SK-N-SH (cell line): ENCODE measurements around the gene SCYL1. TPM values are rescaled to one million over a fixed set of nuclear protein-coding genes. Genes with fewer than 3 reads are reported as not detected.

Source experiments
- CTCF ChIA-PET: fragments of 300-600, 350-600 bp; formaldehyde crosslinking; extraction: SDS; loops from one replicate; lab custom pipeline; 2021; lab: Yijun Ruan, JAX
- POLR2A ChIA-PET: fragments of 350-600 bp; sonication (Branson Sonifier 250); formaldehyde crosslinking; extraction: SDS; loops from one replicate; lab custom pipeline; 2020; ENCODE audit warnings: antibody characterized with exemption, inconsistent platforms; lab: Yijun Ruan, JAX
- DNase-seq: peaks from one replicate; pipeline ENCODE4 v3.0.0; 2012
- H2AFZ ChIP-seq: fragments of 200-600 bp; sonication (generic); 2 replicates; pipeline ENCODE4 v1.8.1; 2016; ENCODE audit warnings: antibody characterized with exemption, mild to moderate bottlenecking, low read depth
- H3F3A ChIP-seq: fragments of 200-600 bp; sonication (generic); replicated peaks from 2 replicates; pipeline ENCODE3; 2016; ENCODE audit warnings: antibody characterized with exemption, mild to moderate bottlenecking; ENCODE audit not compliant: insufficient read depth
- H3K27ac ChIP-seq, 2 experiments: fragments of 200-500 bp in 1 of 2; fragments of 200-600 bp in 1 of 2; sonication (Bioruptor generic) in 1 of 2; sonication (generic), shearing (Covaris generic) in 1 of 2; 2 replicates each; pipeline versions ENCODE4 v1.5.1 to v1.6.1; 2014 to 2016; ENCODE audit warnings: low read depth in 2 of 2, inconsistent platforms in 1 of 2, low read length in 1 of 2, mild to moderate bottlenecking in 1 of 2, mixed read lengths in 1 of 2
- H3K27me3 ChIP-seq: fragments of 200-600 bp; sonication (generic), shearing (Covaris generic); 2 replicates; pipeline ENCODE4 v1.6.1; 2016; ENCODE audit warnings: mixed run types; ENCODE audit not compliant: insufficient read depth
- H3K36me3 ChIP-seq, 2 experiments: fragments of 200-500 bp in 1 of 2; fragments of 200-600 bp in 1 of 2; sonication (Bioruptor generic) in 1 of 2; sonication (generic) in 1 of 2; replicated peaks in 1 of 2; 2 replicates each; pipeline versions ENCODE3 to v1.5.1; 2014 to 2016; ENCODE audit warnings: low read length in 1 of 2, mild to moderate bottlenecking in 1 of 2; ENCODE audit not compliant: insufficient read depth in 2 of 2, control insufficient read depth in 1 of 2
- H3K4me1 ChIP-seq, 2 experiments: fragments of 200-500 bp in 1 of 2; fragments of 200-600 bp in 1 of 2; sonication (Bioruptor generic) in 1 of 2; sonication (generic), shearing (Covaris generic) in 1 of 2; 2 replicates each; pipeline versions ENCODE4 v1.5.1 to v1.6.1; 2014 to 2016; ENCODE audit warnings: low read depth in 1 of 2, low read length in 1 of 2, mixed run types in 1 of 2; ENCODE audit not compliant: insufficient read depth in 2 of 2, control insufficient read depth in 1 of 2
- H3K4me2 ChIP-seq: fragments of 200-600 bp; sonication (generic), shearing (Covaris generic); 2 replicates; pipeline ENCODE4 v1.6.1; 2017; ENCODE audit warnings: mixed run types
- H3K4me3 ChIP-seq, 2 experiments: fragments of 200-500 bp in 1 of 2; fragments of 200-600 bp in 1 of 2; sonication (Bioruptor generic) in 1 of 2; sonication (generic), shearing (Covaris generic) in 1 of 2; 2 replicates each; pipeline versions ENCODE4 v1.5.1 to v1.8.1; 2014 to 2016; ENCODE audit warnings: low read depth in 2 of 2, inconsistent platforms in 1 of 2, low read length in 1 of 2, mild to moderate bottlenecking in 1 of 2, mixed read lengths in 1 of 2, moderate library complexity in 1 of 2
- H3K79me2 ChIP-seq: fragments of 200-600 bp; sonication (generic); 2 replicates; pipeline ENCODE4 v1.8.1; 2017; ENCODE audit warnings: mild to moderate bottlenecking; ENCODE audit not compliant: insufficient read depth
- H3K9ac ChIP-seq: fragments of 200-600 bp; sonication (generic); 2 replicates; pipeline ENCODE4 v1.6.1; 2017; ENCODE audit warnings: mixed run types
- H3K9me2 ChIP-seq: fragments of 200-600 bp; sonication (generic); 2 replicates; pipeline ENCODE4 v1.6.1; 2017; ENCODE audit warnings: mixed run types
- H3K9me3 ChIP-seq: fragments of 200-600 bp; sonication (generic); 2 replicates; pipeline ENCODE4 v1.6.1; 2017; ENCODE audit warnings: mixed run types, mild to moderate bottlenecking, moderate library complexity
- H4K20me1 ChIP-seq: fragments of 200-600 bp; sonication (generic); 2 replicates; pipeline ENCODE4 v1.6.1; 2017; ENCODE audit warnings: mild to moderate bottlenecking, mixed run types; ENCODE audit not compliant: insufficient read depth
- CHD2 ChIP-seq: fragments of 150-350 bp; IDR thresholded peaks from 2 replicates; pipeline ENCODE4 v1.6.1; 2018; ENCODE audit warnings: low read length; ENCODE audit not compliant: partially characterized antibody
- EP300 ChIP-seq, 2 experiments: IDR thresholded peaks; 2 replicates each; pipeline versions ENCODE4 v1.4.0 to v1.6.1; 2012; ENCODE audit warnings: borderline replicate concordance in 1 of 2, low read depth in 1 of 2, low read length in 1 of 2
- FOSL2 ChIP-seq: IDR thresholded peaks from 2 replicates; pipeline ENCODE4 v1.4.0; 2012; ENCODE audit warnings: low read depth, mild to moderate bottlenecking, moderate library complexity, borderline replicate concordance
- JUND ChIP-seq: IDR thresholded peaks from 2 replicates; pipeline ENCODE4 v1.4.0; 2012
- NFIC ChIP-seq: IDR thresholded peaks from 2 replicates; pipeline ENCODE4 v1.4.0; 2012; ENCODE audit warnings: borderline replicate concordance
- POLR2AphosphoS5 ChIP-seq: IDR thresholded peaks from 2 replicates; pipeline ENCODE4 v1.6.1; 2012; ENCODE audit warnings: low read depth, low read length
- RCOR1 ChIP-seq: fragments of 150-350 bp; IDR thresholded peaks from 2 replicates; pipeline ENCODE4 v1.6.1; 2017; ENCODE audit warnings: antibody characterized with exemption, low read length
- RXRA ChIP-seq: IDR thresholded peaks from 2 replicates; pipeline ENCODE4 v1.4.0; 2012; ENCODE audit warnings: low read depth, mild to moderate bottlenecking, borderline replicate concordance
- SIN3A ChIP-seq: IDR thresholded peaks from 2 replicates; pipeline ENCODE4 v1.6.1; 2012; ENCODE audit warnings: low read depth, mild to moderate bottlenecking, low read length, moderate library complexity, borderline replicate concordance
- TAF1 ChIP-seq: IDR thresholded peaks from 2 replicates; pipeline ENCODE4 v1.6.1; 2012; ENCODE audit warnings: low read depth, mild to moderate bottlenecking, low read length, moderate library complexity, borderline replicate concordance
- TCF12 ChIP-seq: IDR thresholded peaks from 2 replicates; pipeline ENCODE4 v1.4.0; 2012
- TEAD4 ChIP-seq: IDR thresholded peaks from 2 replicates; pipeline ENCODE4 v1.4.0; 2012; ENCODE audit warnings: mild to moderate bottlenecking, borderline replicate concordance; ENCODE audit not compliant: insufficient read depth
- WGBS: methylation state at CpG from one replicate; pipeline ENCODE4 v1.1.6; 2017; ENCODE audit warnings: low lambda C conversion rate; 5-methylcytosine and 5-hydroxymethylcytosine counted together
- polyA plus RNA-seq, 3 experiments: library from polyadenylated mRNA; depleted of rRNA; stranded (reverse); fragments of >200 nt; gene quantifications; 2 replicates each; pipeline ENCODE4 v1.2.3, GENCODE V29; 2012
- TF ChIP-seq, protein P1 (sequence below): IDR thresholded peaks from 2 replicates; pipeline ENCODE4 v1.4.0; 2012; ENCODE audit warnings: low read depth, borderline replicate concordance
- TF ChIP-seq, protein P2 (sequence below): fragments of 150-350 bp; IDR thresholded peaks from 2 replicates; pipeline ENCODE4 v1.6.1; 2016; ENCODE audit warnings: mild to moderate bottlenecking, low read depth, low read length
- TF ChIP-seq, protein P3 (sequence below): IDR thresholded peaks from 2 replicates; pipeline ENCODE4 v1.4.0; 2012; ENCODE audit warnings: low read depth
- TF ChIP-seq, protein P4 (sequence below): IDR thresholded peaks from 2 replicates; pipeline ENCODE4; 2012

The SCYL1 gene
- polyA plus RNA-seq, 1 of the 3 experiments (the other 2 are of a cell fraction) = 79.9 TPM

DNA sequence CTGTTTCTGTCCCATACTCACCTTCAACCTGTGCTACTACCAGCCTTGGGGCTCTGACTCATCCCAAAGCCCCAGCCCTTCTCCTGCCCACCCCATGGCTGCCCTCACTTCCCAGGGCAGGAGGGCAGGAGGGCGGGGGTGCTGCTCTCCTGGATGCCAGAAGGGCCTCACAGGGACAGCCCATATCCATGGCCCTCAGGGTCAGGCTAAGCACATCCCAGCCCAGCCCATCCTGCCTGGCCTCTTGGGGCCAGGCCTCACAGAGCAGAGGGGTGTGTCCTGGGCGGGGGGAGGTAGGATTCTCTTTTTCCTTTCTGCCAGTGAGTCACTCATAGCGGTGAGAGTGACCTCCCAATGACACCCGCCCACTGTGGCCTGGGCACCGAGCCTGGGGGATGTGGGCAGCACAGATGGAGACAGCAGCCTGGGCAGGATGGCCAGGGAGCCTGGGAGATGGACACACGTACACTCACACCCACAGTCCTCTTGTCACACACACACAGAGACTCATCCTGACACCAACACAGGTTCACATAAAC lies 30.9 kb downstream of the SCYL1 start:
- peak overlapping the region; percentile 4 to 97; a peak in 3 of 4 replicates for H3K27ac ChIP-seq
- no peaks in the 10 kb centered on the region for H3K9me2 ChIP-seq
- no peak overlapping the region for H2AFZ ChIP-seq
- H3K4me1 ChIP-seq = peaks cover 38 to 56% of the 10 kb centered on the region in 2 experiments
- no peaks in the 10 kb centered on the region for H3K9me3 ChIP-seq
- peak overlapping the region; percentile 93 for H3K4me2 ChIP-seq
- peak overlapping the region; percentile 87; the same call in 1 of the 2 replicates for H3K9ac ChIP-seq
- H3K27me3 ChIP-seq = no peaks in the 10 kb centered on the region
- H3K4me3 ChIP-seq = peak overlapping the region in 1 of 2 experiments; percentile 85; a peak in 2 of 4 replicates
- ChIA-PET POLR2A (interaction anchor here (1.0 kb wide), 1 partner anchor 17 kb away, joined by 3 read pairs; the partner anchor contains the start of gene FAM89B), CTCF (interaction anchor here (1.4 to 3.5 kb wide), 4 partner anchors 13 to 38 kb away, joined by 6 to 53 read pairs (median 9); partner anchors contain the start of genes FAM89B and ZNRD2)
- peak; percentile 64 for DNase-seq
- H4K20me1 ChIP-seq = peaks cover 21% of the 10 kb centered on the region
- H3K36me3 ChIP-seq = peaks cover 13 to 26% of the 10 kb centered on the region in 2 experiments
- 22% methylated on average over 3 of the region's 6 CpGs for WGBS
- peaks cover 30% of the 10 kb centered on the region for H3F3A ChIP-seq
- TF ChIP-seq RCOR1 = no peak
- peak; percentile 45 for TF ChIP-seq CHD2
- peak; percentile 84; the same call in 1 of the 2 replicates for TF ChIP-seq SIN3A
- TF ChIP-seq TCF12 = peak; percentile 88
- TF ChIP-seq, protein P1, sequence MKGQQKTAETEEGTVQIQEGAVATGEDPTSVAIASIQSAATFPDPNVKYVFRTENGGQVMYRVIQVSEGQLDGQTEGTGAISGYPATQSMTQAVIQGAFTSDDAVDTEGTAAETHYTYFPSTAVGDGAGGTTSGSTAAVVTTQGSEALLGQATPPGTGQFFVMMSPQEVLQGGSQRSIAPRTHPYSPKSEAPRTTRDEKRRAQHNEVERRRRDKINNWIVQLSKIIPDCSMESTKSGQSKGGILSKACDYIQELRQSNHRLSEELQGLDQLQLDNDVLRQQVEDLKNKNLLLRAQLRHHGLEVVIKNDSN = no peak
- TF ChIP-seq NFIC = peak; percentile 88
- peak; percentile 81; the same call in 1 of the 2 replicates for TF ChIP-seq JUND
- peak; percentile 86 for TF ChIP-seq FOSL2
- TF ChIP-seq, protein P2, sequence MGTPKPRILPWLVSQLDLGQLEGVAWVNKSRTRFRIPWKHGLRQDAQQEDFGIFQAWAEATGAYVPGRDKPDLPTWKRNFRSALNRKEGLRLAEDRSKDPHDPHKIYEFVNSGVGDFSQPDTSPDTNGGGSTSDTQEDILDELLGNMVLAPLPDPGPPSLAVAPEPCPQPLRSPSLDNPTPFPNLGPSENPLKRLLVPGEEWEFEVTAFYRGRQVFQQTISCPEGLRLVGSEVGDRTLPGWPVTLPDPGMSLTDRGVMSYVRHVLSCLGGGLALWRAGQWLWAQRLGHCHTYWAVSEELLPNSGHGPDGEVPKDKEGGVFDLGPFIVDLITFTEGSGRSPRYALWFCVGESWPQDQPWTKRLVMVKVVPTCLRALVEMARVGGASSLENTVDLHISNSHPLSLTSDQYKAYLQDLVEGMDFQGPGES = no peak
- TF ChIP-seq TAF1 = 0 out of 2 replicates have a peak, but pooled peaks have one; percentile 29
- peak; percentile 54; the same call in 1 of the 2 replicates for TF ChIP-seq TEAD4
- peak; percentile 100 for TF ChIP-seq RXRA
- TF ChIP-seq POLR2AphosphoS5 = peak; percentile 34; the same call in 1 of the 2 replicates
- TF ChIP-seq, protein P3, sequence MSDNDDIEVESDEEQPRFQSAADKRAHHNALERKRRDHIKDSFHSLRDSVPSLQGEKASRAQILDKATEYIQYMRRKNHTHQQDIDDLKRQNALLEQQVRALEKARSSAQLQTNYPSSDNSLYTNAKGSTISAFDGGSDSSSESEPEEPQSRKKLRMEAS = peak; percentile 81
- TF ChIP-seq, protein P4, sequence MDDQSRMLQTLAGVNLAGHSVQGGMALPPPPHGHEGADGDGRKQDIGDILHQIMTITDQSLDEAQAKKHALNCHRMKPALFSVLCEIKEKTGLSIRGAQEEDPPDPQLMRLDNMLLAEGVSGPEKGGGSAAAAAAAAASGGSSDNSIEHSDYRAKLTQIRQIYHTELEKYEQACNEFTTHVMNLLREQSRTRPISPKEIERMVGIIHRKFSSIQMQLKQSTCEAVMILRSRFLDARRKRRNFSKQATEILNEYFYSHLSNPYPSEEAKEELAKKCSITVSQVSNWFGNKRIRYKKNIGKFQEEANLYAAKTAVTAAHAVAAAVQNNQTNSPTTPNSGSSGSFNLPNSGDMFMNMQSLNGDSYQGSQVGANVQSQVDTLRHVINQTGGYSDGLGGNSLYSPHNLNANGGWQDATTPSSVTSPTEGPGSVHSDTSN = peak; percentile 63
- peak in 1 of 2 experiments; percentile 63; a peak in 1 of 4 replicates for TF ChIP-seq EP300 (IDR thresholded peaks at IDR 0.05; ENCODE audit: borderline replicate concordance in 1 of 2, low read depth in 1 of 2, low read length in 1 of 2)
- peaks cover 53% of the 10 kb centered on the region for H3K79me2 ChIP-seq
